Endothelial cell of umbilical vein (primary cell): ENCODE results near the gene NPTX2. TPM values are rescaled to one million over a fixed set of nuclear protein-coding genes. Genes with fewer than 3 reads are reported as not detected.

ENCODE experiments used
- BruUV-seq: library from RNA; stranded (reverse); fragments of 400-500 nt; replicated peaks from 2 replicates; lab custom pipeline; 2021; lab: Mats Ljungman, UMichigan
- CTCF ChIA-PET: fragments of 300-600, 350-600 bp; sonication (Branson Sonifier 250); formaldehyde crosslinking; loops from one replicate; lab custom pipeline; 2021; ENCODE audit warnings: antibody characterized with exemption, inconsistent platforms; lab: Charles Lee
- POLR2A ChIA-PET: fragments of 300-600, 350-600 bp; sonication (Branson Sonifier 250); formaldehyde crosslinking; loops from one replicate; lab custom pipeline; 2021; ENCODE audit warnings: antibody characterized with exemption, inconsistent platforms; lab: Charles Lee
- DNase-seq: peaks from one replicate; pipeline ENCODE4 v3.0.0-alpha.2; 2011; ENCODE audit warnings: low read depth, low spot score
- FAIRE-seq: peaks from 2 replicates; lab custom pipeline; 2011; peaks lifted over from hg19 to GRCh38; lab: Jason Lieb, UNC
- H2AFZ ChIP-seq: 2 replicates; pipeline ENCODE4 v1.6.0; 2012; ENCODE audit warnings: low read depth, low read length, control low read depth, inconsistent platforms
- H3K27ac ChIP-seq: 2 replicates; pipeline ENCODE4 v1.5.1; 2011; ENCODE audit warnings: low read depth, mild to moderate bottlenecking, control low read depth, low read length, moderate library complexity; ENCODE audit not compliant: insufficient read depth
- H3K27me3 ChIP-seq, 2 experiments: 2 replicates each; pipeline versions ENCODE4 v1.6.0 to v1.6.1; 2011; ENCODE audit warnings: low read length in 2 of 2, mixed read lengths in 1 of 2; ENCODE audit not compliant: control insufficient read depth in 2 of 2, insufficient read depth in 2 of 2
- H3K36me3 ChIP-seq, 2 experiments: 2 replicates in 1 of 2; 3 replicates in 1 of 2; pipeline ENCODE4 v1.5.1; 2011; ENCODE audit warnings: low read length in 2 of 2, mild to moderate bottlenecking in 1 of 2, moderate library complexity in 1 of 2; ENCODE audit not compliant: control insufficient read depth in 2 of 2, insufficient read depth in 2 of 2; ENCODE audit errors: extremely low read depth in 1 of 2
- H3K4me1 ChIP-seq: 3 replicates; pipeline ENCODE4 v1.5.1; 2011; ENCODE audit warnings: mild to moderate bottlenecking, low read length; ENCODE audit not compliant: control insufficient read depth, insufficient read depth; ENCODE audit errors: extremely low read depth
- H3K4me2 ChIP-seq: 2 replicates; pipeline ENCODE4 v1.6.1; 2011; ENCODE audit warnings: low read length, control low read depth, mixed read lengths; ENCODE audit not compliant: insufficient read depth
- H3K4me3 ChIP-seq, 3 experiments: fragments of 200-600 bp in 1 of 3; sonication (generic), shearing (Covaris generic) in 1 of 3; replicated peaks in 1 of 3; 2 replicates each; pipeline ENCODE4 v1.5.1; 2011 to 2016; ENCODE audit warnings: control low read depth in 3 of 3, low read length in 3 of 3, mild to moderate bottlenecking in 2 of 3, inconsistent platforms in 1 of 3, low read depth in 1 of 3, moderate library complexity in 1 of 3; ENCODE audit not compliant: insufficient read depth in 1 of 3
- H3K79me2 ChIP-seq: 2 replicates; pipeline ENCODE4 v1.6.0; 2012; ENCODE audit warnings: low read length, inconsistent platforms; ENCODE audit not compliant: control insufficient read depth, insufficient read depth
- H3K9ac ChIP-seq: replicated peaks from 2 replicates; pipeline ENCODE3; 2011; ENCODE audit warnings: low read length, control low read depth; ENCODE audit not compliant: insufficient read depth; ENCODE audit errors: extremely low read depth
- H3K9me1 ChIP-seq: replicated peaks from 3 replicates; pipeline ENCODE4 v1.6.0; 2011; ENCODE audit warnings: mild to moderate bottlenecking, low read length; ENCODE audit not compliant: control insufficient read depth, insufficient read depth; ENCODE audit errors: extremely low read depth
- H3K9me3 ChIP-seq: replicated peaks from 2 replicates; pipeline ENCODE4 v1.5.1; 2012; ENCODE audit warnings: low read length, inconsistent platforms; ENCODE audit not compliant: control insufficient read depth, insufficient read depth
- H4K20me1 ChIP-seq: replicated peaks from 2 replicates; pipeline ENCODE3; 2011; ENCODE audit warnings: mild to moderate bottlenecking, low read length; ENCODE audit not compliant: control insufficient read depth, insufficient read depth; ENCODE audit errors: extremely low read depth
- EZH2 ChIP-seq: IDR thresholded peaks from 2 replicates; pipeline ENCODE4 v1.6.1; 2012; ENCODE audit warnings: borderline replicate concordance, low read depth, mild to moderate bottlenecking, moderate library complexity, low read length, inconsistent platforms; ENCODE audit not compliant: severe bottlenecking
- GATA2 ChIP-seq: IDR thresholded peaks from 2 replicates; pipeline ENCODE4 v1.7.0; 2011; ENCODE audit warnings: low read depth, mild to moderate bottlenecking, moderate library complexity, mixed read lengths, low read length; ENCODE audit not compliant: insufficient read length, insufficient read depth
- JUN ChIP-seq: IDR thresholded peaks from 2 replicates; pipeline ENCODE4 v1.6.1; 2011; ENCODE audit warnings: borderline replicate concordance, low read depth; ENCODE audit not compliant: insufficient read length, insufficient read depth
- MYC ChIP-seq: IDR thresholded peaks from one replicate; pipeline ENCODE4 v1.6.1; 2011; ENCODE audit warnings: mild to moderate bottlenecking, low read depth, low read length
- dilution Hi-C: fragments of 300-500 bp; cut with MboI; formaldehyde crosslinking; loops from one replicate; pipeline ENCODE4 v1.15.0; 2019; ENCODE audit warnings: low sequenced_read_pairs; ENCODE audit not compliant: extremely low pct_ligation_motif_present
- intact Hi-C: fragments of 100-400 bp; cut with micrococcal nuclease; formaldehyde crosslinking; loops from one replicate; pipeline ENCODE4 v1.10.0; 2022
- polyA plus RNA-seq, 4 experiments: library from polyadenylated mRNA; depleted of rRNA in 3 of 4; stranded (reverse) in 3 of 4; unstranded in 1 of 4; fragments of >200 nt; gene quantifications; 2 replicates each; pipeline versions ENCODE4 v1.2.1 to v1.2.3, GENCODE V29; 2011 to 2012; ENCODE audit warnings: missing spikeins in 1 of 4
- total RNA-seq: library from RNA; stranded (reverse); gene quantifications from 2 replicates; pipeline ENCODE4 v1.2.3, GENCODE V29; 2021
- TF ChIP-seq, protein P1 (sequence below), 2 donors: IDR thresholded peaks; 1 replicate in 1 of 2; 2 replicates in 1 of 2; pipeline ENCODE4 v1.5.1; 2011; ENCODE audit warnings: low read length in 2 of 2, mild to moderate bottlenecking in 2 of 2, moderate library complexity in 2 of 2, control low read depth in 1 of 2, inconsistent platforms in 1 of 2, low read depth in 1 of 2; ENCODE audit not compliant: insufficient read depth in 1 of 2; ENCODE audit errors: extremely low read depth in 1 of 2
- TF ChIP-seq, protein P2 (sequence below): IDR thresholded peaks from 2 replicates; pipeline ENCODE4 v1.6.1; 2011; ENCODE audit not compliant: insufficient read depth, insufficient read length

NPTX2 gene
- total and polyA plus RNA-seq, 2 donors (not counting 3 experiments of a cell fraction or from before 2014, with no cell fraction given), result 0.15 to 0.53 TPM

- Histone ChIP-seq H3K9me3 (no peaks in the 10 kb centered on the region), H3K36me3 (no peaks in the 10 kb centered on the region), H3K4me2 (no peak overlapping the region), H2AFZ (no peak overlapping the region), H3K4me3 (no peak overlapping the region), H3K79me2 (no peaks in the 10 kb centered on the region), H3K27me3 (no peaks in the 10 kb centered on the region), H3K27ac (no peak overlapping the region), H3K4me1 (no peaks in the 10 kb centered on the region), H3K9ac (no peak overlapping the region), H4K20me1 (no peaks in the 10 kb centered on the region), H3K9me1 (no peaks in the 10 kb centered on the region)
- intact Hi-C loops, result no loop called here
- dilution Hi-C loops, result no loop called here
- DNase-seq (no peak), FAIRE-seq (no peak)
- BruUV-seq, result no TSS peak
- CTCF ChIA-PET, result no interaction called here
- no peak for TF ChIP-seq MYC
- TF ChIP-seq EZH2, result no peak
- TF ChIP-seq, protein P1, sequence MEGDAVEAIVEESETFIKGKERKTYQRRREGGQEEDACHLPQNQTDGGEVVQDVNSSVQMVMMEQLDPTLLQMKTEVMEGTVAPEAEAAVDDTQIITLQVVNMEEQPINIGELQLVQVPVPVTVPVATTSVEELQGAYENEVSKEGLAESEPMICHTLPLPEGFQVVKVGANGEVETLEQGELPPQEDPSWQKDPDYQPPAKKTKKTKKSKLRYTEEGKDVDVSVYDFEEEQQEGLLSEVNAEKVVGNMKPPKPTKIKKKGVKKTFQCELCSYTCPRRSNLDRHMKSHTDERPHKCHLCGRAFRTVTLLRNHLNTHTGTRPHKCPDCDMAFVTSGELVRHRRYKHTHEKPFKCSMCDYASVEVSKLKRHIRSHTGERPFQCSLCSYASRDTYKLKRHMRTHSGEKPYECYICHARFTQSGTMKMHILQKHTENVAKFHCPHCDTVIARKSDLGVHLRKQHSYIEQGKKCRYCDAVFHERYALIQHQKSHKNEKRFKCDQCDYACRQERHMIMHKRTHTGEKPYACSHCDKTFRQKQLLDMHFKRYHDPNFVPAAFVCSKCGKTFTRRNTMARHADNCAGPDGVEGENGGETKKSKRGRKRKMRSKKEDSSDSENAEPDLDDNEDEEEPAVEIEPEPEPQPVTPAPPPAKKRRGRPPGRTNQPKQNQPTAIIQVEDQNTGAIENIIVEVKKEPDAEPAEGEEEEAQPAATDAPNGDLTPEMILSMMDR (IDR thresholded peaks at IDR 0.05; ENCODE audit: extremely low read depth in 1 of 2, insufficient read depth in 1 of 2, low read depth in 1 of 2, low read length in 2 of 2), result no peak
- TF ChIP-seq, protein P2, sequence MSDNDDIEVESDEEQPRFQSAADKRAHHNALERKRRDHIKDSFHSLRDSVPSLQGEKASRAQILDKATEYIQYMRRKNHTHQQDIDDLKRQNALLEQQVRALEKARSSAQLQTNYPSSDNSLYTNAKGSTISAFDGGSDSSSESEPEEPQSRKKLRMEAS, result no peak
- no peak for TF ChIP-seq GATA2
- TF ChIP-seq JUN, result no peak
- POLR2A ChIA-PET, result no interaction called here
Observed at GRCh38 chr7:98573816-98574215, 43.3 kb upstream of the NPTX2 start.
